Stimulated activated CD8-positive, alpha-beta memory T cell treated with anti-CD3 and anti-CD28 coated beads, Interleukin-4, amount 100 ng/mL, for 24 hours (primary cell): Measurements from ENCODE around the gene COA3.

Experiments used
- DNase-seq: peaks from one replicate; pipeline ENCODE4 v3.0.0-alpha.2; 2020; ENCODE audit warnings: low read depth

Gene COA3

GRCh38 chr17:42750739-42751344, 47.7 kb downstream of the COA3 start:
- DNase-seq: no peak

GRCh38 chr17:42748908-42749798, 49.4 kb downstream of the COA3 start:
- no peak for DNase-seq

DNA sequence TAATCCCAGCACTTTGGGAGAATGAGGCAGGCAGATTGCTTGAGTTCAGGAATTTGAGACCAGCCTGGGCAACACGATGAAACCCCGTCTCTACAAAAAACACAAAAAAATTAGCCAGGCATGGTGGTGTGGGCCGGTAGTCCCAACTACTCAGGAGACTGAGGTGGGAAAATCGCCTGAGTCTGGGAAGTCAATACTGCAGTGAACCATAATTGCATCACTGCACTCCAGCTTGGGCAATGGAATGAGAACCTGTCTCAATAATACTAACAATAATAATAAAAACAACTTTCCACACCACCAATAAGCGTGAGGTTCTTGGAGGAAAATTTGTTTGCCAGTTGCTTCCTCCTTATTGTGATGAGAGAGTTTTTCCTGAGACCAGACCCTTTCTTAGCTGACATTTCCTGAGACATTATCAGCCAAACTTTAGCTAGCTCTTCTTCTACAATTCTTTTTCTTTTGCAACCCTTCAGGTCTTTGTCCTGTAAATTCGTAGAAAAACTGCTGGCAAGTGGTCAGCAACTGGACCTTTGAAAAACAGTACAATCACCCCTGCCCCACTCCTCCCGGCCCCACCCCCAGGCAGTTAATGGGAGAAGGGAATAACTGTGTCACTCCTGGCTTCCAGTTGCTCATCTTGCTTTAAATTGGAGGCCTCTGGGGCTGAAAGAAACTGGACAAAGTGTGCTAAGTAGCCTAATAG, 50.1 kb downstream of the COA3 start:
- no peak for DNase-seq
